Activated CD4-positive, alpha-beta T cell treated with anti-CD3 and anti-CD28 coated beads for 36 hours (primary cell): ENCODE data around the gene ST7. TPM values are rescaled to one million over a fixed set of nuclear protein-coding genes. Genes with fewer than 3 reads are reported as not detected.

Source experiments
- ATAC-seq: fragments of 200-7000 bp; cut with Tn5 transposase; one replicate; pipeline ENCODE4 v1.10.0; 2021; ENCODE audit warnings: mild to moderate bottlenecking, moderate library complexity
- CTCF ChIA-PET: fragments of 350-600 bp; sonication (Branson Sonifier 250); formaldehyde crosslinking; loops from one replicate; lab custom pipeline; 2021; ENCODE audit warnings: antibody characterized with exemption; lab: Charles Lee
- POLR2A ChIA-PET: fragments of 350-600 bp; sonication (Branson Sonifier 250); formaldehyde crosslinking; loops from one replicate; lab custom pipeline; 2021; ENCODE audit warnings: antibody characterized with exemption, inconsistent platforms; lab: Charles Lee
- DNase-seq: peaks from one replicate; pipeline ENCODE4 v3.0.0-alpha.2; 2020
- H3K27ac Mint-ChIP-seq: one replicate; pipeline ENCODE4 v1.8.0; 2021; ENCODE audit warnings: mixed read lengths
- H3K27me3 Mint-ChIP-seq: one replicate; pipeline ENCODE4 v1.8.0; 2021; ENCODE audit warnings: mixed read lengths
- H3K36me3 Mint-ChIP-seq: one replicate; pipeline ENCODE4 v1.8.0; 2021; ENCODE audit warnings: low read depth, mixed read lengths
- H3K4me1 Mint-ChIP-seq: one replicate; pipeline ENCODE4 v1.8.0; 2021; ENCODE audit warnings: mixed read lengths
- H3K4me3 Mint-ChIP-seq: one replicate; pipeline ENCODE4 v1.8.0; 2021; ENCODE audit warnings: mild to moderate bottlenecking, moderate library complexity, mixed read lengths
- H3K9me3 Mint-ChIP-seq: one replicate; pipeline ENCODE4 v1.8.0; 2021; ENCODE audit warnings: low read depth, mixed read lengths
- intact Hi-C, 2 experiments: fragments of 100-400 bp; cut with DNase I in 1 of 2; cut with micrococcal nuclease in 1 of 2; formaldehyde crosslinking; loops; one replicate each; pipeline versions ENCODE4 v1.14.2 to v1.15.1; 2022 to 2024; cut with DNase I, micrococcal nuclease
- total RNA-seq, 2 experiments: library from RNA; stranded (reverse); gene quantifications; one replicate each; pipeline ENCODE4 v1.2.3, GENCODE V29; 2021

Gene ST7
- total RNA-seq, 2 experiments from 2014 or later = 6.4 to 8.1 TPM

GRCh38 chr7:117259615-117260014 is 306.3 kb downstream of the ST7 start:
- H3K4me3 Mint-ChIP-seq = no peak overlapping the region
- H3K36me3 Mint-ChIP-seq = no peaks in the 10 kb centered on the region
- ATAC-seq = no peak
- intact Hi-C loops = no loop called here
- ChIA-PET POLR2A (no interaction called here), CTCF (no interaction called here)
- H3K27ac Mint-ChIP-seq = no peak overlapping the region
- no peaks in the 10 kb centered on the region for H3K9me3 Mint-ChIP-seq
- no peak for DNase-seq
- H3K27me3 Mint-ChIP-seq = peaks cover 16% of the 10 kb centered on the region
- H3K4me1 Mint-ChIP-seq = no peaks in the 10 kb centered on the region

- CTCF ChIA-PET = interaction anchor here (1.2 kb wide), 1 partner anchor 12 kb away, joined by 4 read pairs; no protein-coding TSS in a partner anchor
- DNase-seq (no peak), ATAC-seq (no peak)
- Mint-ChIP-seq H3K4me1 (no peaks in the 10 kb centered on the region), H3K36me3 (no peaks in the 10 kb centered on the region), H3K27me3 (peaks cover 16% of the 10 kb centered on the region), H3K27ac (no peak overlapping the region), H3K4me3 (no peak overlapping the region), H3K9me3 (peaks cover 2% of the 10 kb centered on the region)
- intact Hi-C loops = no loop called here
- POLR2A ChIA-PET = no interaction called here
These were observed 309.2 kb downstream of the ST7 start for GRCh38 chr7:117262546-117262945.

DNA sequence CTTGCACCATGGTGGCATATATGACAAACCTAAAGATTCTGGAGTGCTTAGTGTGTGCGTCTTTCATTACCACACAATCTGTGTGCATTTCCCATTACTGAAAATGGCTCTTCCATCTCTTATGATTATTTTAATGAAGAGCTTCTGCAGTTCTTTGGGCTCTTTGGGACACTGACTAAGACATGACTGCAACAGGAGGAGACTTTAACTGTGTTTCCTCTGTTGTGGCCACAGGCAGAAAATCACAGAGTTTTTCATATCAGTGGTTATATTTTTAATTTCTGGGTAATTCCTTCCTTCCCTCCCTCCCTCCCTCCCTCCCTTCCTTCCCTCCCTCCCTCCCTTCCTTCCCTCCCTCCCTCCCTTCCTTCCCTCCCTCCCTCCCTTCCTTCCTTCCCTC is 311.4 kb downstream of the ST7 start:
- DNase-seq (no peak), ATAC-seq (no peak)
- Mint-ChIP-seq H3K9me3 (peaks cover 2% of the 10 kb centered on the region), H3K36me3 (no peaks in the 10 kb centered on the region), H3K4me1 (peaks cover 6% of the 10 kb centered on the region), H3K4me3 (no peak overlapping the region), H3K27ac (no peak overlapping the region), H3K27me3 (peaks cover 16% of the 10 kb centered on the region)
- CTCF ChIA-PET = interaction anchor here (1.1 kb wide), 1 partner anchor 25 kb away, joined by 3 read pairs; no protein-coding TSS in a partner anchor
- POLR2A ChIA-PET = no interaction called here
- intact Hi-C loops = no loop called here

DNA sequence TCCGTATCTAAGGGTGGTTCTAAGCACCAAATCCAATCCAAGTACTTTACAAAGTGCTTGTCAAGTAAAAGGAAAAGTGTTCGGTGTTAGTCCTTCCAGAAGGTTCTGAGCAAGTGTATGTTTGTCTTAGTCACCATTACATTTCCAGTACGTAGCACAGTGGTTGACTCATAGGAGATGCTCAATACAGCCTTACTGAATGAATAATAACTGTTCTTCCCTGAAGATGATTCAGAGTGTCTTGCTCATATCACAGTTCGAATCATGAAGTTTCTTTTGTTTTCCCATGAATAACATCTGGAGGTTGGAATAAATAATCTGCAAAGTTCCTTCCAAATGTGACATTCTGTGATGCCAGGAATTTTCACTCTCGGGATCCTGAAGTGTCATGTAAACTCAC is 316.1 kb downstream of the ST7 start:
- Mint-ChIP-seq H3K27me3 (peaks cover 9% of the 10 kb centered on the region), H3K4me3 (no peak overlapping the region), H3K36me3 (no peaks in the 10 kb centered on the region), H3K4me1 (peaks cover 9% of the 10 kb centered on the region), H3K9me3 (peaks cover 2% of the 10 kb centered on the region), H3K27ac (no peak overlapping the region)
- POLR2A ChIA-PET = no interaction called here
- CTCF ChIA-PET = no interaction called here
- DNase-seq = no peak
- intact Hi-C loops = loop anchor here in 1 of 2 experiments (1.0 kb wide), 1 partner anchor 259 kb away; no protein-coding TSS in a partner anchor
- ATAC-seq = peak; percentile 99

GRCh38 chr7:117269886-117270285 is 316.6 kb downstream of the ST7 start:
- Mint-ChIP-seq H3K36me3 (no peaks in the 10 kb centered on the region), H3K4me1 (peaks cover 9% of the 10 kb centered on the region), H3K9me3 (peaks cover 2% of the 10 kb centered on the region), H3K27me3 (peaks cover 9% of the 10 kb centered on the region), H3K4me3 (no peak overlapping the region), H3K27ac (no peak overlapping the region)
- intact Hi-C loops = loop anchor here in 1 of 2 experiments (1.0 kb wide), 1 partner anchor 260 kb away; no protein-coding TSS in a partner anchor
- ChIA-PET POLR2A (no interaction called here), CTCF (no interaction called here)
- DNase-seq (no peak), ATAC-seq (peak; percentile 5)

GRCh38 chr7:117270371-117270770 is 317.1 kb downstream of the ST7 start:
- POLR2A ChIA-PET = no interaction called here
- no peak overlapping the region for H3K27ac Mint-ChIP-seq
- CTCF ChIA-PET = no interaction called here
- peaks cover 2% of the 10 kb centered on the region for H3K9me3 Mint-ChIP-seq
- H3K36me3 Mint-ChIP-seq = no peaks in the 10 kb centered on the region
- intact Hi-C loops = no loop called here
- peaks cover 9% of the 10 kb centered on the region for H3K27me3 Mint-ChIP-seq
- H3K4me3 Mint-ChIP-seq = no peak overlapping the region
- DNase-seq (no peak), ATAC-seq (no peak)
- H3K4me1 Mint-ChIP-seq = peaks cover 9% of the 10 kb centered on the region

DNA sequence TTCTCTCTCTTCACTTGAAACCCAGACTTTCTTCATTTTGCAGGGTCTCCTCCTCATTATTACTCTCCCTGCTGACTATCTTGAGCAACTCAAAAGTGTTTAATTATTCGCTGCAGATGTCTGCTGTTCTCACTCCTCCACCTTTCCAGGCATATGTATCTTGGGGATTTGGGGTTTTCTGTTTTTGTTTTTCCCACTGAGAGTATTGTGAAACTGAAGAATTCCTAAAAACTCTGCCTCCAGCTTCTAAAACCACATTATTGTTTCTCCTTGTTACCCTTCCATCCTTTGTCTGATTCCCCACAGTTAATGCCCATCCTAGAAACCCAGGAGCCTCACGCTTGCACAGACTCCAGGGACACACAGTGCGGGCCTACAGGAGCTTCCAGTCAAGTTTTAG is 318.3 kb downstream of the ST7 start:
- no peak for ATAC-seq

GRCh38 chr7:117272017-117272759 is 318.9 kb downstream of the ST7 start:
- Mint-ChIP-seq H3K36me3 (no peaks in the 10 kb centered on the region), H3K4me1 (peaks cover 9% of the 10 kb centered on the region), H3K4me3 (no peak overlapping the region), H3K27ac (no peak overlapping the region), H3K9me3 (no peaks in the 10 kb centered on the region), H3K27me3 (peaks cover 4% of the 10 kb centered on the region)
- ChIA-PET CTCF (no interaction called here), POLR2A (no interaction called here)
- ATAC-seq (no peak), DNase-seq (no peak)
- intact Hi-C loops = no loop called here

More for the DNA sequence above, 318.3 kb downstream of the ST7 start:
- no peaks in the 10 kb centered on the region for H3K9me3 Mint-ChIP-seq
- no peak overlapping the region for H3K4me3 Mint-ChIP-seq
- ChIA-PET CTCF (interaction anchor here (0.7 kb wide), 1 partner anchor 56 kb away, joined by 3 read pairs; no protein-coding TSS in a partner anchor), POLR2A (no interaction called here)
- intact Hi-C loops = no loop called here
- no peak overlapping the region for H3K27ac Mint-ChIP-seq
- no peaks in the 10 kb centered on the region for H3K36me3 Mint-ChIP-seq
- peaks cover 9% of the 10 kb centered on the region for H3K4me1 Mint-ChIP-seq
- DNase-seq = no peak
- H3K27me3 Mint-ChIP-seq = peaks cover 7% of the 10 kb centered on the region

GRCh38 chr7:117273325-117273724 is 320.0 kb downstream of the ST7 start:
- intact Hi-C loops = no loop called here
- ATAC-seq = no peak
- DNase-seq = no peak
- Mint-ChIP-seq H3K27ac (no peak overlapping the region), H3K36me3 (no peaks in the 10 kb centered on the region), H3K4me3 (no peak overlapping the region), H3K9me3 (no peaks in the 10 kb centered on the region), H3K4me1 (peaks cover 9% of the 10 kb centered on the region), H3K27me3 (peaks cover 4% of the 10 kb centered on the region)
- CTCF ChIA-PET = interaction anchor here (0.7 kb wide), 1 partner anchor 13 kb away, joined by 3 read pairs; no protein-coding TSS in a partner anchor
- POLR2A ChIA-PET = no interaction called here

DNA sequence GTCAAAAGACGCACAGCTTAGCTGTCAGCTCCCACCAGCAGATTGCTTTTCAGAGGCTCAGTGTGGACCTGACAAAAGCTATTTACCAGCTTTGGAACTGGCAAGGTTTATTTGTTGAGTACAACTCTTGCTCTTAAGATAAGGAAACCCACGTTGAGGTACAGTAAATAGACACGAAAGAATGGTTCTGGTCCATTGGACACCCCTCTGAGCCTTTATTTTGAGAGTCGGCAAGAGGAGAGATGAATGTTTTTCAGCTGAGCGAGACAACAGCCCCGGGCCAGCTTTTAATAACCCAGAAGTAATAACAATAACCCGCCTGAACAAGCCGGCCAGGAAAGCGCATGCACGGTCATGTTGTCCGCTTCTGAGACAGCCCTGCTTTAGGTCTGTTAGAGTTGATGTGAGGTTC is 320.5 kb downstream of the ST7 start:
- CTCF ChIA-PET = interaction anchor here (0.7 kb wide), 1 partner anchor 12 kb away, joined by 3 read pairs; no protein-coding TSS in a partner anchor
- ATAC-seq = no peak
- intact Hi-C loops = no loop called here
- Mint-ChIP-seq H3K4me1 (peaks cover 9% of the 10 kb centered on the region), H3K9me3 (no peaks in the 10 kb centered on the region), H3K36me3 (no peaks in the 10 kb centered on the region), H3K27me3 (peaks cover 4% of the 10 kb centered on the region), H3K4me3 (no peak overlapping the region), H3K27ac (no peak overlapping the region)
- POLR2A ChIA-PET = no interaction called here
- no peak for DNase-seq

GRCh38 chr7:117274951-117275350 is 321.6 kb downstream of the ST7 start:
- Mint-ChIP-seq H3K9me3 (no peaks in the 10 kb centered on the region), H3K4me1 (peaks cover under 1% of the 10 kb centered on the region), H3K27ac (no peak overlapping the region), H3K27me3 (peaks cover 4% of the 10 kb centered on the region), H3K4me3 (no peak overlapping the region), H3K36me3 (no peaks in the 10 kb centered on the region)
- intact Hi-C loops = no loop called here
- ChIA-PET POLR2A (no interaction called here), CTCF (no interaction called here)
- ATAC-seq (no peak), DNase-seq (no peak)

DNA sequence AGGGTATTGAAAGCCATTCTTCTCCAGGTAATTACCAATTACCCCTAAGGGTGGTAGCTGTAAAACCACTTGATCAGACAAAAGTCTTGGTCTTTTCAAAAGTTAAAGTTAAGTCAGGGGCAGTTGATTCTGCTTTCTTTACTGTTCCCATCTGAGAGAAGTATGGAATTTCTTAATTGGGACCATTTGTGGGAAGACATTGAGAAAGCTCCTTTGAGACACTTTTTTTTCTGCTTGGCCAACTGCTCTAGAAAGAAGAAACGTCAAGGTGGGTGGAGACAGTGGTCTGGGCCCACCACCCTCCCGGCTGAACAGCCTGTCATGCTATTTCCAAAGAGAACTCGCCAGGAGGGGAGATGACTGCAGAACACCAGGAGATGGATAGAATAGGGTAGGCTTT is 324.3 kb downstream of the ST7 start:
- no peaks in the 10 kb centered on the region for H3K36me3 Mint-ChIP-seq
- DNase-seq = no peak
- no peaks in the 10 kb centered on the region for H3K9me3 Mint-ChIP-seq

More for the DNA sequence above, 324.3 kb downstream of the ST7 start:
- POLR2A ChIA-PET = no interaction called here
- ATAC-seq = no peak
- CTCF ChIA-PET = no interaction called here
- H3K27me3 Mint-ChIP-seq = peaks cover 5% of the 10 kb centered on the region
- H3K27ac Mint-ChIP-seq = no peak overlapping the region
- intact Hi-C loops = no loop called here
- H3K4me1 Mint-ChIP-seq = no peaks in the 10 kb centered on the region
- no peak overlapping the region for H3K4me3 Mint-ChIP-seq
